ENCODE results near the gene PARD3.
A peak's percentile ranks its signal among the peaks of the same experiment; 100 is the strongest.
"Not testable (repeated sequence)": the region's sequence is repeated elsewhere in the genome, so short reads cannot be mapped to it uniquely, and the experiment has no call there.

Gene PARD3

DNA sequence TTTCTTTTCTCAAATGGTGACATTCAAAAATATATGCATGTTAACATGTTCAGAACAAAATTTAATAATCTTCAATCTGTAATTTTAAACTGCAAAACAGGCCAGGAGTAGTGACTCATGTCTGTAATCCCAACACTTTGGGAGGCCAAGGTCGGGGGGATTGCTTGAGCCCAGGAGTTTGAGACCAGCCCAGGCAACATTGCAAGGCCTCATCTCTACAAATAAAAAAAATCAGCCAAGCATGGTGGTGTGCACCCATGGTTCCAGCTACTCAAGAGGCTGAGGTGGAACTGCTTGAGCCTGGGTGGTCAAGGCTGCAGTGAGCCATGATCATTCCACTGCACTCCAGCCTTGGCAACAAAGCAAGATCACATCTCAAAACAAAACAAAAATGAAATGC is 394.3 kb downstream of the PARD3 start:
- DNase-seq (ENCODE audit: low spot score) = no peak

DNA sequence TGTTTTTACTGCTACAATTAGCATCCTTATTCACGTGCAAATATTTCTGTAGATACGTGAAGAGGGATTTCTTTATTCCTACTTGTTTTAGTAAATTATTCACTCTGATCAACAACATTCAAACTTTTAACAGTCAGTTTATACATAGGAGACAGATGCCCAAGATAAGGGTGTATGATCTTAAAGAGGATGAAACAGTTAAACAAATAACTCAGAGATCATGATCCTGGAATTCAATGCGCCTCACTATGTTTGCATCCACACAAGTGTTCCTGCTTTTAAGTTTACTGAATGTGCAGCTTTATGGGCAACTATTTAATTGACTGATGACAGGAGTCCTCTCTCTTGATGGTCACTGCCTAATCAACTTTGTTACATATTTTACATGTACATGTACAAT is 394.8 kb downstream of the PARD3 start:
- DNase-seq (ENCODE audit: low spot score) = no peak

- DNase-seq (ENCODE audit: low spot score) = no peak
Measured at GRCh38 chr10:34415039-34415438, 400.1 kb downstream of the PARD3 start.

DNA sequence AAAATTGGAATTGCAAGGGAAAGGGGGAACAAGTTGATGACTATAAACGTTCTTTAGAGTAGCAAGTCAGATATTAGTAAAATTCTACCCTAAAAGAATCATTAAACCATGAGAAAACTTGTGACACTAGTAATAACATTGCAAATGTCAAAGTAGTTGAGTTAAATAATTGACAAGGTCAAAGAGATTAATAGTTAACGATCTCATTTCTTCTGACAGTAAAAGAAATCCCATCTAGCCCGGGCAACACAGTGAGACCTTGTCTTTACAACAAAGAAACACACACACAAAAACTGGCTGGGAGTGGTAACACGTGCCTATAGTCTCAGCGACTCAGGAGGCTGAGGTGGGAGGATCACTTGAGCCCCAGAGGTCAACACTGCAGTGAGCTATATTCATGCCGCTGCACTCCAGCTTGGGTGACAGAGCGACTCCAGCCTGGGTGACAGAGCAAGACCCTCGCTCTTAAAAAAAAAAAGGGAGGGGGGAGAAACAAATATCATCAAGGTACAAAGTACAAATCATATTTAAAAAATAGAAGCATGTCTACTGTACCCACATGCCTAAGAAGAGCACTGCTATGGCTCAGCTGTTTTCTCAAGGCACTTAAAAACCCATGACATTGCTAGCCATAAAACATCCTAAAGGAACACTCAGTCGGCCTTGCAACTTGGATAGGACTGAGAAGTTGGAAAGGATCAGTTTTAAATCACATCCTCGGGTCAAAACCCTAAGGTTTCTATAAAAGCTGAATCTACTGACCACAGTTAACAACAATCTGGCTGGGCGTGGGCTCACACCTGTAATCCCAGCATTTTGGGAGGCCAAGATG is 401.1 kb downstream of the PARD3 start:
- DNase-seq (ENCODE audit: low spot score) = no peak

- no peak for DNase-seq (ENCODE audit: low spot score)
Measured at GRCh38 chr10:34413214-34413613, 401.9 kb downstream of the PARD3 start.

DNA sequence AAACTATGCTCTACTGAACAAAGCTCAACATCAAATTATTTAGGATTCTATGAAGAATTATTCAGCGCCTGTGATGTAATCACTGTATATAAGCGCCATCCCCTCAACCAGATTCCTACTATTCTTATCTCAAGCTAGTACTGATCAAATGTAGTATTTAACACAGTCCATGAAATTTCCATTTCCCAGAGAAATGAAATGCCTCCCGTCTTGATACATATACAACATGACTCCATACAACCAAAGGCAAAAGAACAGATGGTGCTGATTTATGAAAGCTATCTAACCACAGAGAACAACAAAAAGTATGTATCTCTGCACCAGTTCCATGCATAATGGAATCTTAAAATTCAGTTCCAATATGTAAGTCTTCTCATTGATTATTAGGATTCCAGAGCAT is 406.1 kb downstream of the PARD3 start:
- DNase-seq (ENCODE audit: low spot score) = no peak

- DNase-seq (ENCODE audit: low spot score) = no peak
Measured at GRCh38 chr10:34408381-34408780, 406.7 kb downstream of the PARD3 start.

- no peak for DNase-seq (ENCODE audit: low spot score)
Measured at GRCh38 chr10:34407324-34407805, 407.7 kb downstream of the PARD3 start.

GRCh38 chr10:34406463-34407323 is 408.4 kb downstream of the PARD3 start:
- no peak for DNase-seq (ENCODE audit: low spot score)

- peak; percentile 46 for DNase-seq (ENCODE audit: low spot score)
Measured at GRCh38 chr10:34405611-34406462, 409.3 kb downstream of the PARD3 start.

DNA sequence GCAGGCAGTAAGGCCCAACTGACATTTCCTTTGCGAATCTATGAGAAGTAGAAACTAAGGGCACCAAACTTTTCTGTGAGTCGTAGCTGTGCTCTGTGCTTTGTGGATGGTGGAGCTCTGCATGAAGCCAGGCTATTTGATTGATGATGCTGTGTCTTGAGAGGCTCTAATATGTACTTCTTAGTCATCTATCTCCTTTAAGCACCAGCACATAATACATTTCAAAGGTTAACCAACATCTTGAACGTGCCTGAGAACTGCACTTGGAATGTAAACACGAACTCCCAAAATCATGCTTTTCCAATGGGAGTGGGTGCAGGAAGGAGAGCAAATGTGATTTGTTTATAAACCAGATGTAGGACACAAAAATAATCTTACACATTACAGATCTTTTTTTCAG is 411.6 kb downstream of the PARD3 start:
- no peak for DNase-seq (ENCODE audit: low spot score)

DNA sequence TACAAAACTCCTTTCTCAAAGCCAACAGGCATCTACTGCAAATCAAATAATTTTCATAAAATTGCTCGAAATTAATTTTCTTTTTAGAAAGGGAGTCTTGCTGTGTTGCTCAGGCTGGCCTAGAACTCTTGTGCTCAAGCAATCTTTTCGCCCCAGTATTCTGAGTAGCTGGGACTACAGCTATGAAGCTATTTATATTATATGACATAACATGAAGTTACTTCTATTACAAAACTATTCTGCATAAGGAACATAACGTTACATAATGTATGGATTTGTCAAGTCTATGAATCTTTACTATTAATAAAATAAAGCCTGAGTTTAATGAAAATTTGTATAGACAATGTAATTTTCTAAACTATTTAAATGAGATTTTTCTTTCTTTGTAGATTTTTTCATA is 415.0 kb downstream of the PARD3 start:
- no peak for DNase-seq (ENCODE audit: low spot score)

DNA sequence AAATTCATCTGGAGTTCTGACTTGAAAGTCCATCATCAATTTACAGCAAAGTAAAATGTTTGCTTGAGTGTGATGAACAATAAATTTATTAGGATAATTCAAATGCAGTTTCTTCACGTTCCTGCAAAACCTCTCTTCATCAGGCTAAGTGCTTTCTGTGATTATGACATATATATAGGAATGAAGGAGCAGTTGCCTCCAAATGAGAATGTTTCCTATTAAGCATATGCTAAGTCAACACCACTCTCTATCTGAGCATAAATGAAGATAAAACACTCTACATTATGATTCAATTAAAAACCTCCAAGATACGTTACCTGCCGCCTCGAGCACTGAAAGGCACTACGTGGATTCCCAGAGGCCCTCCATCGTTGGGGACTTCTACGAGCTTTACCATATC is 416.1 kb downstream of the PARD3 start:
- no peak for DNase-seq (ENCODE audit: low spot score)

DNA sequence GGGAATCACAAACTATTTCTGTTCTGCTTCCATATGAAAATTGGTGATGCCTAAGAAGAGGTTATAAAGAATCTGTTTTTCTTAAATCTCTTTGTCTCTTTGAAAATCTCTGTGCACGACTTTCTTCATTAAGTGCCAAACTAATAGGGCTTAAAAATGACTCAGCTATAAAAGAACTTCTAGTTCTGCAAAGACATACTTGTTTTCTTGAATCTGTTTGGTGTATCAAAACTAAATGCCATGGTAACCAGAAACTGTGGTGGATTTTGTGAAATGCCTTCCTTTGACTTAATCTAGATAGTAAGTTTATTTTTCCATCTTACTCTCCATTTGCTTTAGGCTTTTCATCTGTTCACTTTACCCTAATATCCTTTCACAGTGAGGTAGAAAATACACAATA is 417.8 kb downstream of the PARD3 start:
- peak; percentile 40 for DNase-seq (ENCODE audit: low spot score)

DNA sequence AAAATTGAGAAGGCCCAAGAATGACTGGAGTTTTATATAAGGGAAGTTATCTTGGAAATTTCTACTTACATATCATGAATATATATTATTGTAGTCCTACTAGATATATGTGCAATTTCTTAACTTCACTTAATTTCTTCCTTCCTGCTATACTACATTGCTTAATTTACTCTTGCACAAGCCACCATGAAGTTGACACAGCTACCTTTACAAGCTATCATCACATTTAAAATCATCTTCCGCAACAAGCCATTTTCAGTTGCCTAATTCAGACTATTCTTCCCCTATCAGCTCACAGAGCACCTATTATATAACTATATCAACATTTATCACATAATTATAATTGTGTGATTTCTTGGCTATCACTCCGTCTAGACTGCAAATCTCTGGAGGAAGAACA is 418.4 kb downstream of the PARD3 start:
- no peak for DNase-seq (ENCODE audit: low spot score)

DNA sequence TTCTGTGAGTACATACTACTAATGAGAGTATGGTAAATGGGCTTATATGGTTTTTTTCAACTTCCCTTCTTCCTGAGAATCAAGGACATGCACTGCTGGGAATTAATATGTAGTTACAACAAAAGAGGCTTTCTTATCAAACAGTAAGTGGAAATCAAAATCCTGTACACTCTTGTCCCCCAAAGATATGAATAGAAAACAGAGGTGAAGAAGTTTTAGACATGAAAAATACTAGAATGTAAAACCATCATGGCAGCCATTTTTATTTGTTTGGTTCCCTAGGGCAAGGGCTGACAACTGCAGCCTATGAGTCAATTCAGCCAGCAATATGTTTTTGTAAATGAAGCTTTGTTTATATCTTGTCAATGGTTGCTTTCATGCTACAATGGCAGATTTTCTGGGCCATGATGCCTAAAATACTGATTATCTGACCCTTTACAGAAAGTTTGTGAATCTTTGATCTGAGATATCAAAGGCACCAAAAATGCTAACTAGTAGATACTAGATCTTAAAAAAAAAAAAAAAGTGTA is 422.4 kb downstream of the PARD3 start:
- peak; percentile 42 for DNase-seq (ENCODE audit: low spot score)

DNA sequence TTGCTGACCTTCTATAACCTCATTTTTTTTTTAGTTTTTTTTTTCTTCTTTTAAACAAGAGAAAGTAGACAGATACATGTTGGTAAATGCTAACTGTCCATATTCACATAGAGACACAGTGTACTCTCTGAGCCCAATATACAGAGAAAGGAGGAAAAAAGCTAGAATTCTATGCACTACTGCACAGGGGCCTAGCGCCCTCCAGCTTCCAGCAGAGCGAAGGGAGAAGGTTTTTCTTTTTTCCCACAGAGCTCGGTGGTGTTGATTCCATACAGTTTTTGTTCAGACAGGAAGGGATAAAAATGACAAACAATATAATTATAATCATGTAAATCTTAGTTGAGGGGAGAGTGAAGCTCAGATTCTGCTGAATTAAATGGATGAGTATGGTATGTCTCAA is 423.9 kb downstream of the PARD3 start:
- not testable (repeated sequence) for DNase-seq (ENCODE audit: low spot score)

DNA sequence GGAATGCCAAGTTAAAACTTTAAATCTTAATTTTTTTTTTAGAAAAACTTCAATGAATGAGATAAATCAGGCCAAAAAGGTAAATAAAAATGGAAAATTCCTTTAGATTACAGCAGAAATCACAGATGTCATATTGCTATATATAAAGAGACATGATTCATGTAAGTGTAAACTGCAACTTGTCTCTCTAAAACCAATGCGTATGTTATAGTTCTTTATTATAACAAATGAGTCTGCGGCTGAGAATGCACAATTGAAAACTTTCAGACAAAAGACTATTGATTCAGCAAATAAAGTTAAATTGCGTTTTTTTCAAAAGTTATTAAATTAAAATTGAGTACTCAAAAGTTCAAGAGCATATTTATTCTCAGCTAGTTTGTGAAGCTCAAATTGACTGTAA is 425.3 kb downstream of the PARD3 start:
- DNase-seq (ENCODE audit: low spot score) = no peak

DNA sequence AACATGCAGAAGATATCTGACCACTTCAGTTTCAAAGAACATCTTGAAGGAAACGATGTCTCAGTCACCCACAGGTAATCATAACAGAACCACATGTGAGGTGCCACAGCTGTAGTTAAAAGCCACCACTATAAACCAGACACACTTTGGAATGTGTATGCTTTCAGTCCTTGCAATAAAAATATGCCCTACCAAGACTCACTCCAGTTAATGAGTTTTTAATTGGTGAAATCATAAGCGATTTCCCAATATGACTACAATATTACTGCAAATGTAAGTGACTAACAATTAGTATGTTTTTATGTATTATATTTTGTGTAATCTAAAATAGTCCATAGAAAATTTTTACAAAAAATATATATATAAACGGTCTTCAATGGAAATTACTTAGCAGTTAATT is 428.2 kb downstream of the PARD3 start:
- DNase-seq (ENCODE audit: low spot score) = no peak

DNA sequence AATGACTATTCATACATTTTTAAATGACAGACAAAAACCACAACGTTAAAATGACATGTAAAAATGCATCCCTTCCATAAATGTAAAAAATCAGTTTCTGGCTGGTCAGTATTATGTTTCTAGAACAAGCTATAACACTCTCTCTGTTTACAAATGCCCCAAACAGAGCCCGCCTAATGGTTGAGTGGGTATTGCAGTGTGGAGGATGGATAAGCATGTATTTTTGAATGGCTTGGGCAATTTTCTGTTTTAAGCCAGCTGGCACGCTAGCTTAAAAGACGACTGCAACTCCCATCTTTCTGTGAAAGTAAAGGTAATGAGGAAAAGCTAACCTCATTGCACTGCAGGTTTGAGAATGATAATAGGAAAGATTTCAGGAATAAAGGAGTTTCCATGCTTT is 430.7 kb downstream of the PARD3 start:
- DNase-seq (ENCODE audit: low spot score) = no peak

- no peak for DNase-seq (ENCODE audit: low spot score)
Measured at GRCh38 chr10:34382626-34383025, 432.5 kb downstream of the PARD3 start.

DNA sequence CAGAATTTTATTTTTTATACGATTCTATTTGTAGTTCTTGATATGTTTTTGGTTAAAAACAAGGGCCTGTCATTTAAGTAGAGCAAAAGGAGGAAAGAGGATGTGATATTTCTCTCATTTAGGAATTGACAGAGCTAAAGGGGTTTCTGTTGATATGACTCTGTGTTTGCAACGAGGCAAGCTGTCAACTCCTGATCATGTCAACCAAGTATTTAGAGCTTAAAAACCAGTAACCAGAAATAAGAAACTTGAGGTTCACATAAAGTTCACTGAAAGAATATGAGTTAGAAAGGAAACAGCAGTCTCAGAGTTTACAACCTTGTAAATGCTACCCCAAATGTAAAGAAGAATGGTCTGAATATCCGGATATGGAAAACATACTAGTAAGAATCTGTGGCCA is 434.2 kb downstream of the PARD3 start:
- no peak for DNase-seq (ENCODE audit: low spot score)

Data from COLO829 (cell line).